ENCODE data around the gene C20orf204.
"Not testable (repeated sequence)": the region's sequence is repeated elsewhere in the genome, so short reads cannot be mapped to it uniquely, and the experiment has no call there.

Gene C20orf204, protein sequence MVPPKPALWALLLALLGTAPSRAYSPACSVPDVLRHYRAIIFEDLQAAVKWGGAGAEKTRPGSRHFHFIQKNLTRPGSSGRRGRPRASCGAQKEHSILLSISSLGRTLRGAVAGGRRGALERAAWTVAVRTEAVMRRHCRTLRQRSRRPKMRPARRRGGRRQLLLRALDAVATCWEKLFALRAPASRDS

DNA sequence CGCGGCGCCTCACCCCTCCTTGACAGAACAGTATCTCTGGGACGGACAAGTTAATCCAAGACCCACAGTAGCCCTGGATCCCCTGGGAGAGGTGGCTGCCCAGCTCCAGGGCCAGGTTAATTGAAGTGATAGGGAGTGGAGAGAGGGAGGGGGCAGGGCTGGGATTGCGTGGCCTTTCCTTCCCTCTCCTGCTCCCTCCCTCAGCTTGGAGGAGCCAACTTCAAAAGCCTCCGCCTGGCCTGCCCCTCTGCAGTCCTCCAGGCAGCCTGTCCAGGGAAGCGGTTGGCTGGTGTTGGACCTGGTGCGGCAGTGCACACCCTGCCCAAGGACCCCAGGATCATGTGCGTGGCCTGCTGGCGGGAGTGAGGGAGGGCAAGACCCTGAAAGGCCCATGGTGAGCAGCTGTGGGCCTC is at the start of gene C20orf204:
Gene C20orf204, plus strand, starts transcription at position 250 of the 413 bp plus-strand sequence. Its CDS starts 142 bp downstream, at position 392.
- DNase-seq (ENCODE audit: low read depth): no peak

DNA sequence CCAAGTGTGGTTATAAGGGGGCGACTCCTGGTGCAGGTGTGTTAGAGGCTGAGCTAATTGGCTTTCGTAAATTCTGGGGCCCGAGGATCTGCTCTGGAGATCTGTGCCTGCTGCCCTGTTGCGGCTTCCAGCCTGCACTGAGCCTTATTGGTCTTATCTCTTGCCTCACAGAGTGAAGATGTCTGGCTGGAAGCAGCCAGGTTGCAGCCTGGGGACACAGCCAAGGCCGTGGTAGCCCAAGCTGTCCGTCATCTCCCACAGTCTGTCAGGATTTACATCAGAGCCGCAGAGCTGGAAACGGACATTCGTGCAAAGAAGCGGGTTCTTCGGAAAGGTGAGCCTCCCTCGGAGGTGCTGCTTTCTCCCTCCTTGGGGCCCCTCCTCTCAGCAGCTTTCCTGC is 35.1 kb upstream of the C20orf204 start:
- no peak for DNase-seq (ENCODE audit: low read depth)

DNA sequence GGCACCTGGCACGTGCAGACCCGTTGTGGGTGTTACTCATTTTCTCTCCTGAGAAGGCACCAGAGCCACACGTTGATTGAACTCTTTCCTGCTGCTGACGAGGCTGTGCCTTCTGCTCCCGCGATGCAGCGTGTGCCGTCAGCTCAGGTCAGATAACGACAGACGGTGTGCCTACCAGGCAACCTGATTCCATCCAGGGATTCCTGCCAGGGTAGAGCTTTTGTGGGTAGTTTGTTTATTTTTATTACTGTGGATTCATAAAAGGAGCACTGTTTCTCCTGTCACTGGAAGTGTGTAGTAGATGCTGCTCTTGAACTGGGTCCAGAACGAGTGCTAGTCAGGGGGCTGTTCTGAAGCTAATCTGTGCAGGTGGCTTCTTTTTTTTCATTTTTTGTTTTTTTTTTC is 34.4 kb upstream of the C20orf204 start:
- DNase-seq (ENCODE audit: low read depth): no peak

DNA sequence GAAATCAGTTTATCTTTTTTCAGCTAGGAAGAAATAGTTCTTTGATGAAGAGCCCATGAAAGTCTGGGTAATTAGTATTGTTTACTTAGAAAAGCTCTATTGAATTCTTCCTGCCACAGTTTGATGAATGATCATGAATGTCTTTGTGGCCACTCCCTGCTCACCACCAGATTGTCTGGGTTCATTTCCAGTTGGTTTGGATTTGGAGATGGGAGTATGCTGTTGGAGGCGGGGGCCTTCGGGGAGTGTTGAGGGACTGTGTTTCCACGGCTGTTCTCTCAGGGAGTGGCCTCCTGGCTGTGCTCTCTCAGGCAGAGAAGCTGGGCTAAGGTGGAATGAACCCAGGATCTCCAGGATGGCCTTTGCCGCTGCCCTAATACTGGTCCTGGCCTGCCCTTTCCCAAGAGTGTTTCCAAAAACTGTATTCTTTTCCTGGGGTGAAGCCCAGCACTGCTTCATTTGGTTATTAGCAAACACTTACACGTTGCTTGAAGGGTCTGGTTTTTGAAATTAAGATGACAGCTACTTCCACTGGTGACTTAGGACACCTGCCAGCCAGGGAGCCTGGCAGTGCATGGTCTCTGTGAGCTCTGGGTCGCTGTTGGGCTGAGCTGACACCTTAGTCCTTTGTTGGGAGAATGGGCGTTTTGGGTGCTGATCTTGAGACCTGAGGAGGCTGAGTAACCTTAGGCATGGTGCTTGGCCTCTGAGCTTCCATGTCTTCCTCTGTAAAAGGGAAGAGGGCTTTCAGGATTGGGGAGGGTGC is 31.8 kb upstream of the C20orf204 start:
- DNase-seq (ENCODE audit: low read depth): no peak

DNA sequence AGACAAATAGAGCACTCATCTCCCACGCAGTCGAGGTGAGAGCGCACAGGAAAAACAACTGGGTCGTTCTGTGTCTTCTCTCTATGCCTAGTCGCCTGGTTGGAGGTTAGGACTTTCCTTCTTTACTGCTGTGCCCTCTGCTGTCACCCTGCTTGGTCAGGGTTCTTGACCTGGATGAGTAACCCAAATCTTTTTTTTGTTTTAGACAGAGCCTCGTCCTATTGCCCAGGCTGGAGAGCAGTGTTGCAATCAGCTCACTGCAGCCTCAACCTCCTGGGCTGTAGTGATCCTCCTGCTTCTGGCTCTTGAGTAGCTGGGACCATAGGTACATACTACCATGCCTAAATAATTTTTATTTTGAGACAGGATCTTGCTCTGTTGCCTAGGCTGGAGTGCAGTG is 30.6 kb upstream of the C20orf204 start:
- DNase-seq (ENCODE audit: low read depth): peak; percentile 7

DNA sequence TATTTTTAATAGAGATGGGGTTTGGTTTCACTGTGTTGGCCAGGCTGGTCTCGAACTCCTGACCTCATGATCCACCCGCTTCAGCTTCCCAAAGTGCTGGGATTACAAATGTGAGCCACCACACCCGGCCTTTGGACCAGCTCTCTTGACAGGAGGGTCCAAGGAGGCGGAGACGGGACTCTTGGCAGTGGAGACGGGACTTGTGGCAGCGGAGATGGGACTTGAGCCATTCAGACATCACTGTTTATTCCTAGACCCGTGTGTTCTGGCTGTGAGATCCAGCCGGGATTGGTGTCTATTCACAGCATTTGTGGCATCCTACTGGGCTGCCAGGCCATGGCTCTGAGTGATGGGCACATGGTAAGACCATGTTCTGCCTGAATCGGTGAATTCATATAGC is 29.5 kb upstream of the C20orf204 start:
- DNase-seq (ENCODE audit: low read depth): no peak

DNA sequence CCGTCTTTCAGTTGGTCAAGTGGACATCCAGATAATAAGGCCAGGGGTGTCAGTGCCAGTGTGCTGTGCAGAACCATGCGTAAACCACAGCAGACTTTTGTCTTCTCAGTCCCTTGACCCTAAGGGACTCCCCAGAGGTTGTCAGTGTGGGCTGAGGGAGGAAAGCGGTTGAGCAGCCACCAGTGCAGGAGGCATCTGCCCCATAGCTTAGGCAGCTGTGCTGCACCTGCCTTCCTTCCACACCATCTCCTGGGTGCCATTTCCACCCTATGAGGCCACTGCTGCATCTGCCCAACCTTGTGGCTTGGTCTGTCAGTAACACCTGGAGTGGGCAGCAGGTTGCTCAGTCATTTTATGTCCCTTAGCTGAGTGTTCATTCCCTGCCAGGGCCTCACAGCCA is 29.1 kb upstream of the C20orf204 start:
- DNase-seq (ENCODE audit: low read depth): no peak

DNA sequence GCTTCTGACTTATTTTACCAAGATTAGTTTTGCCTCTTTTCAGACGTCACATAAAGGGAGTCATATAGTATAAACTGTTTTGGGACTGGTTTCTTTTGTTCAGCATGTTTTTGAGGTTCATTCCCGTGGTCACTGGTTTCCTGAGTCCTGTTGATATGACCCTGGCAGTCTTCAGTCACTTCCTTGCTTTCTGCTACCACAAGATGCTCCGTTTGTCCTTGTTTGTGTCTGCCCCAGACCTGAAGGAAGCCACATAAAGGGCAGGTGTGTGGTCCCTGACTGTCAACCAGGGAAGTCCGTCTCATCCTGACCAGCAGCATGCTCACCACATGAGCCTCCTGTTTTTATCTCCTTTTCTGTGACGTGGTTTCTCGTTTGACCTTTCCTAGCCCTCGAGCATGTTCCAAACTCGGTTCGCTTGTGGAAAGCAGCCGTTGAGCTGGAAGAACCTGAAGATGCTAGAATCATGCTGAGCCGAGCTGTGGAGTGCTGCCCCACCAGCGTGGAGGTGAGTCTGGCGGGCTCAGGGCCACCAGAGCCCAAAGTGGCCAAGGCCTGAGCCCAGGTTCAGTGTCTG is 26.1 kb upstream of the C20orf204 start:
- DNase-seq (ENCODE audit: low read depth): no peak

DNA sequence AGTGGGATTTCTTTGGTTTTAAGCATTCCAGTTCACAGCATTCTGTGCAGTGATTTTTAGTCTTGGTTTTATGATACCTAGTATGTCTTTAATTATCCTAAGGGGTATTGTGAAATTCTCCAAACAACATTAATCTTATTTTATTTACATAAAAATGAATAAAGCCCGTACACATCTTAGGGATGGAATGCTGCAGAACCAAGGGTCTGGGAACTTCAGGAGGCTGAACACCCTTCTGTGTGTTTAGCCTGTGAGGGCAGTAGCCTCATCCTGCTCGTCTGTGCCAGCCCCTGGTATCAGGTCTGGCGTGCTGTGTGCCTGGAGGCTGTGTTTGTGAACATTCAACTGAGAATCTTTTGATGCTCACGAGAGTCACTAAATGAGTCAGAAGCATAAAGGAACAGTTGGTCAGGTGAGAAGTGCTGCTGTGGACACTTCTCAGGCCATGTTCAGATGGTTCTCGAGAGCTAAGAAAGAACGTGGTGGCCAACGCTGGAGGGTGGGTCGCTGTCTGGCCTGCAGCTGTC is 25.2 kb upstream of the C20orf204 start:
- no peak for DNase-seq (ENCODE audit: low read depth)

DNA sequence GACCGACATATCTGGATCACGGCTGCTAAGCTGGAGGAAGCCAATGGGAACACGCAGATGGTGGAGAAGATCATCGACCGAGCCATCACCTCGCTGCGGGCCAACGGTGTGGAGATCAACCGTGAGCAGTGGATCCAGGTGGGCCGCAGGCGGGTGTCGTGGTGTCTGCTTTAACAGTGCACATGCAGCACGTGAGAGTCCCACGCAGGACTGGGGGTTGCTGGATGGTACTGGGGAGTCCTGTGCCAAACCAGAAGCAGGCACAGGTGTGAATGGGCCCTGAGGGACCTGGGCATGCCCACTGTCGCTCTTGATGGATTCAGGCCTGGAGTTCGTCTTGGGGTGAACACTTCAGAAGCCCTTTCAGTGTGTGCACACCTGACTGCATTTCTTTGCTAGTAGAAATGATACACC is 24.6 kb upstream of the C20orf204 start:
- DNase-seq (ENCODE audit: low read depth): no peak

DNA sequence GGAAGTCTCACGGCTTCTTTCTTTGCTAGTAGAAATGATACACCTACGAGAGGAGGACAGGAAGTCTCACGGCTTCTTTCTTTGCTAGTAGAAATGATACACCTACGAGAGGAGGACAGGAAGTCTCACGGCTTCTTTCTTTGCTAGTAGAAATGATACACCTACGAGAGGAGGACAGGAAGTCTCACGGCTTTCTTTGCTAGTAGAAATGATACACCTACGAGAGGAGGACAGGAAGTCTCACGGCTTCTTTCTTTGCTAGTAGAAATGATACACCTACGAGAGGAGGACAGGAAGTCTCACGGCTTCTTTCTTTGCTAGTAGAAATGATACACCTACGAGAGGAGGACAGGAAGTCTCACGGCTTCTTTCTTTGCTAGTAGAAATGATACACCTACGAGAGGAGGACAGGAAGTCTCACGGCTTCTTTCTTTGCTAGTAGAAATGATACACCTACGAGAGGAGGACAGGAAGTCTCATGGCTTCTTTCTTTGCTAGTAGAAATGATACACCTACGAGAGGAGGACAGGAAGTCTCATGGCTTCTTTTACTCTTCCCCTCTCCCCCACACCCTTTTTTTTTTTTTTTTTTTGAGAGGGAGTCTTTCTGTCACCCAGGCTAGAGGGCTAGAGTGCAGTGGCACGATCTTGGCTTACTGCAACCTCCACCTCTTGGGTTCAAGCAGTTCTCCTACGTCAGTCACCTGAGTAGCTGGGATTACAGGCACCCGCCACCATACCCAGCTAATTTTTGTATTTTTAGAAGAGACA is 23.4 kb upstream of the C20orf204 start:
- not testable (repeated sequence) for DNase-seq (ENCODE audit: low read depth)

DNA sequence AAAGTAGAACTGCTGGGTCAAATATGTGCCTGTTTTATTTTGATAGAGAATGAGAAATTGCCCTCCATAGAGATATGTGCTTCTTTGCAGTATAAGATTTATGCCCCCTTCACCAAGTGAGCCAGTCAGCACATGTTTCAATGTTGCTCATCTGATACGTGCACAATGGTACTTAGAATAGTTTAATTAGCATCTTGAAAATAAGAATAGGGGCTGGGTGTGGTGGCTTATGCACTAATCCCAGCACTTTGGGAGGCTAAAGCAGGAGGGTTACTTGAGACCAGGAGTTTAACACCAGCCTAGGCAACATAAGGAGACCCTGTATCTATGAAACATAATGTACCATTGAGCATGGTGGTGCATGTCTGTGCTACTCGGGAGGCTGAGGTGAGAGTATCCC is 20.3 kb upstream of the C20orf204 start:
- DNase-seq (ENCODE audit: low read depth): no peak

DNA sequence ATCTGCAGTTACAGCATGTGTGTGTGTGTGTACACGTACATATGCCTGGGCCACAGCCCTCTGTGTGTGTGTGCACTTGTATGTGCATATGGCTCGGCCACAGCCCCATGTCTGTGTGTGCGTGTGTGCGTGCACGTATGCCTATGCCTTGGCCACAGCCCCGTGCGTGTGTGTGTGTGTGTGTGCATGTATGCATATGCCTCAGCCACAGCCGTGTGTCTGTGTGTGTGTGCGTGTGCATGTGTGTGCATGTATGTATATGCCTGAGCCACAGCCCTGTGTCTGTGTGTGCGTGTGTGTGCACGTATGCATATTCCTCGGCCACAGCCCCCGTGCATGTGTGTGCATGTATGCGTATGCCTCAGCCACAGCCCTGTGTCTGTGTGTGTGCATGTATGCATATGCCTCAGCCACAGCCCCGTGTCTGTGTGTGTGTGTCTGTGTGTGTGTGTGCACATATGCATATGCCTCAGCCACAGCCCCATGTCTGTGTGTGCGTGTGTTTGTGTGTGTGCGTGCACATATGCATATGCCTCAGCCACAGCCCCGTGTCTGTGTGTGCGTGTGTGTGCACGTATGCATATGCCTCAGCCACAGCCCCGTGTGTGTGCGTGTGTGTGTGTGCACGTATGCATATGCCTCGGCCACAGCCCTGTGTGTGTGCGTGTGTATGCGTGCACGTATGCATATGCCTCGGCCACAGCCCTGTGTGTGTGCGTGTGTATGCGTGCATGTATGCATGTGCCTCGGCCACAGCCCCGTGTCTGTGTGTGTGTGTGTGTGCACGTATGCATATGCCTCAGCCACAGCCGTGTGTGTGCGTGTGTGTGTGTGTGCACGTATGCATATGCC is 14.6 kb upstream of the C20orf204 start:
- DNase-seq (ENCODE audit: low read depth): no peak

DNA sequence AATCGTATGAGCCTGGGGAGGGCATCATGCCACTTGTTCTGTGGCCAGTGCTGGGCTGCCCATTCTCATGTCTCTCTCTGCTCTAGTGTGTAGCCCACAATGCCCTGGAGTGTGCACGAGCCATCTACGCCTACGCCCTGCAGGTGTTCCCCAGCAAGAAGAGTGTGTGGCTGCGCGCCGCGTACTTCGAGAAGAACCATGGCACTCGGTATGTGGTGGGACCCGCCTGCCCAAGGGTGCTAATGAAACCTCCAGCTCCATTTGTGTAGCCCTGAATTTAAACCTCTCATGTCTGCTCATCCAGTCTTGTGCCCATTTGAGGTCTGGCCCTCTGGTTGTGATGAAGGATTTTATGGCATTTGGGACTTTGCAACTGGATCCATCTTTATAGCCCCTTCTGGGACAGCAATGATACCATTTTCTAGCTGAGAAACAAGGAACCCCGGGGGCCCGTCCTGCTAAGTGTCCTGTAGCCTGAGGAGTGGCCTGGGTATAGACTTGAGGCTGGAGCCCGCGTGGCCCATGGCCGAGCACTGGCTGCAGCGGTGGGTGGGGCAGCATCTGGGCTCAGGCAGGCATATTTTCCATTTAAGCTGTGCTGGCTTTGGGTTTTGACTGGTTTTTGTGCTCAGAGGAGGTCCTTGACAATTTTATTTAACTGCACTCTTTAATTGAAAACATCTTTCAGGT is 13.2 kb upstream of the C20orf204 start:
- no peak for DNase-seq (ENCODE audit: low read depth)

DNA sequence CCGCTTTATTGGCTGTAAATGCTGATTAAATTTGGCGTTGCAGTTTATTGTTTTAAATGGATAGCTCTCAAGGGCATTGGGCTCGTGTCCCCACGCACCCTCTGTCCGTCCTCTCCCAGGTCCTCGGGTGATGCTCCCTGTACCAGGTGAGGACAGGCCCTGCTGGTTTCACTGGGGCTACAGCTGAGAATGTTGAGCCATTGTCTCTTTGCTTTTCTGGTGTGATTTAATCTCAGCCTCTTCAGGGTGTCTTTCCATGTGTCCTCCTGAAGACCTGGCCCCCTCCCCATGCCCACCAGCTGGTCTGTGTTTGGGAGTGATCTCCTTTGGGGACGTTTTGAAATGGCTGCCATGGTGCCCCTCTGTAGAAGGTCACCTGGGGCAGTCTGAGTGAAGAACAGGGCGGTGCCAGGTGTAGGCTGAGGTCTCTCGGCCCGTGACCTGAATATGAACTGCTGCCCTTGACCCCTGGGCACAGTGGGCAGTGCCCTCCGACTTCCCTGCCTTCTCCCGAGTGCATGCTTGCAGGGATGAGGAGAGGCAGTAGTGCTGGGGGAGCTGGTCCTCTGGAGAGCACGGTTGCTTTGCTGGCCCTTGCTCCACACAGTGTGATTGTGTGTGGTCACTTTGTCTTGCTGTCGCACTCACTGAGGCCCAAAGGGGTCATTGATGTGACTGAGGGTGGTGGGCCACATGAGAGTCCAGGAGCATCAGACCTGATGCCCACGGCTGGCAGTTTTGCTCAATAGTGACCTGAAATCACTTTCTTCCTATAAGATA is 12.4 kb upstream of the C20orf204 start:
- no peak for DNase-seq (ENCODE audit: low read depth)

DNA sequence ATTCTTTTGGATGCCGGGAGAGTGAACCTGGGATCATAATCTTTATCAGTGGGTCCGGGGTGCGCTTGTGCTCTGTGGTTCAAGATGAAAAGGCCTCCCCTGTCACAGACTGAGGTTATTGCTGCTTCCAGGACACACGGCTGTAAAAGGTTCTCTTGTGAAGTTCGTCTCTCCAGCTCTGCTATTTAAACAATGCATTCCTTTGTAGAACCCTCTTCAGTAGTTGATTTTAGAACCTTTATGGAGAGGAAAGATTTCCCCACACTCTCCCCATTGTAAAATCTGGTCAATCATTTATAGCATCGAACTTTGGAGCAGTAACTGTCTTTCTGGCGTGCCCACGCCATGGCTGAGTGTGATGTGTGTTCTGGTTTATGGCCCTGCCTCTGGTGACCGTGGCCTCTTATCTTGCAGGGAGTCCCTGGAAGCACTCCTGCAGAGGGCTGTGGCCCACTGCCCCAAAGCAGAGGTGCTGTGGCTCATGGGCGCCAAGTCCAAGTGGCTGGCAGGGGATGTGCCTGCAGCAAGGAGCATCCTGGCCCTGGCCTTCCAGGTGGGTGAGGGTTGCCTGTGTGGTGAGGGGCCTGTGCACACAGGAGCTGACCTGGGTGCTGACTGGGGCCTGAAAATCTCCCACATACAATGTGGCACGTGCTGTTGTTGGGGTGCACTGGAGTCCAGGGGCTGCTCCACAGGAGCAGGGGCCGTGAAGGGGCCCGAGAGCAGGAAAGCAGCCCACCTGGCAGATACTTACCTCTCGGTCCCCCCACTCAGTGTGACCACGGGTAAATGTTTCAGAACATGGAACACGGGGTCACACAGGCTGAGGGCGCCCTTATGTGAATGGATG is 11.6 kb upstream of the C20orf204 start:
- DNase-seq (ENCODE audit: low read depth): no peak

DNA sequence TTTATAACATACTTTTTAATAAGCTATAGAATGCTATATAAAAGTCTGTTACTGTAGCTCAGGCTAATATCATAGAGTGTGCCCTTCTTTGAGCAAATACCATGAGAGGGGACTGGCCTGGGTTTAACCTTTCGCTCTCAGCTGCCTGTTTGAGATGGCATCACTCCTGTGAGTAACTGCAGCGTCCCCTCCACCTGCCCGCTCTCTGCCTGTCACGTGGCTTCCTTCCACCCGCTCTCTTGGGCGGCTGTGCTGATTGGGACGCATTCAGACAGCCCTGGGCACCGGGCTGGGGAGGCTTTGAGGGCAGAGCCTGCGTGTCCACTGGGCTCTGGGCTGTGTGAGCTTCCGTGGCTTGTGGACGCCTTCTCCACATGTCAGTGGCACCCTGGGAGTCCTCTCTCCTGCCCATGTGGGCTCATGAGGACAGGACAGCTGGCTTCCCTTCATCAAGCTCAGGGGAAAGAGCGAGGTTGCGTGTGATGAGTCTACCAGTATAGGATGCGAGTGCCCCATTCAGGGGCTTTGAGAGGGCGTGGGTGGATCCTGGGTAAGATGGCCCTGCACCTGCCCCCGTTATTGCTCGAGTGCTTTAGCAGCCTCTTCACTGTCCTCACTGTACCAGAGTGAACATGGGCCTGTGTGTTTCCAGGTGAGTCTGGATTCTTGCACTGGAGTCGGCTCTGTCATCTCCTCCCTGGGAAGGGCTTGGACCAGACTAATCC is 10.7 kb upstream of the C20orf204 start:
- DNase-seq (ENCODE audit: low read depth): no peak

DNA sequence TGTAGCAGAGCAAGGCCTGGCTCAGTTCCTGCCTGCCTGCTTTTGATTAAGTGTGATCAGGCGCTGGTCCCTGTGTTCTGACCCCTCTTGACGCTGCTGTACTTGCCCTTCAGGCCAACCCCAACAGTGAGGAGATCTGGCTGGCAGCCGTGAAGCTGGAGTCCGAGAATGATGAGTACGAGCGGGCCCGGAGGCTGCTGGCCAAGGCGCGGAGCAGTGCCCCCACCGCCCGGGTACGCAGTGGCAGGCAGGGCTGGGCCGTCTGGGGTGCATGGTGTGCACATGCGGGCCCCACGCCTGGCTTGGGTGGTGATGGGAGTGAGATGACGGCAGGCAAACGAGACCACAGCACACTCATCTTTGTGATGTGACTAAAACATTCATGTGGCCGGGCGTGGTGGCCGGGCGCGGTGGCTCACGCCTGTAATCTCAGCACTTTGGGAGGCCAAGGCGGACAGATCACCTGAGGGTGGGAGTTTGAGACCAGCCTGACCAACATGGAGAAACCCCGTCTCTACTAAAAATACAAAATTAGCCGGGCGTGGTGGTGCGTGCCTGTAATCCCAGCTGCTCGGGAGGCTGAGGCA is 10.1 kb upstream of the C20orf204 start:
- no peak for DNase-seq (ENCODE audit: low read depth)

Data from stromal cell of bone marrow (primary cell).